Activated T-cell treated with anti-CD3 and anti-CD28 coated beads, Interleukin-2, amount 50 U/mL, for 4 hours (primary cell): ENCODE measurements around the gene HHATL. TPM values are rescaled to one million over a fixed set of nuclear protein-coding genes. Genes with fewer than 3 reads are reported as not detected.
A peak's percentile ranks its signal among the peaks of the same experiment; 100 is the strongest.

Experiments used
- ATAC-seq, 2 donors: fragments of 200-7000 bp; cut with Tn5 transposase; one replicate each; pipeline ENCODE4 v1.10.0; 2021
- DNase-seq: peaks from one replicate; pipeline ENCODE4 v3.0.0-alpha.2; 2020
- H3K27me3 Mint-ChIP-seq: one replicate; pipeline ENCODE4 v1.8.0; 2021; ENCODE audit warnings: low read depth, mixed read lengths
- H3K36me3 Mint-ChIP-seq: one replicate; pipeline ENCODE4 v1.8.0; 2022; ENCODE audit warnings: mixed read lengths; ENCODE audit not compliant: insufficient read depth
- H3K4me1 Mint-ChIP-seq: one replicate; pipeline ENCODE4 v1.8.0; 2021; ENCODE audit warnings: low read depth, mixed read lengths
- H3K4me3 Mint-ChIP-seq: one replicate; pipeline ENCODE4 v1.8.0; 2021; ENCODE audit warnings: mild to moderate bottlenecking, moderate library complexity, mixed read lengths
- H3K9me3 Mint-ChIP-seq: one replicate; pipeline ENCODE4 v1.8.0; 2021; ENCODE audit warnings: mixed read lengths
- total RNA-seq, 3 donors: library from RNA; stranded (reverse); gene quantifications; one replicate each; pipeline ENCODE4 v1.2.1, GENCODE V29; 2021

HHATL gene, protein sequence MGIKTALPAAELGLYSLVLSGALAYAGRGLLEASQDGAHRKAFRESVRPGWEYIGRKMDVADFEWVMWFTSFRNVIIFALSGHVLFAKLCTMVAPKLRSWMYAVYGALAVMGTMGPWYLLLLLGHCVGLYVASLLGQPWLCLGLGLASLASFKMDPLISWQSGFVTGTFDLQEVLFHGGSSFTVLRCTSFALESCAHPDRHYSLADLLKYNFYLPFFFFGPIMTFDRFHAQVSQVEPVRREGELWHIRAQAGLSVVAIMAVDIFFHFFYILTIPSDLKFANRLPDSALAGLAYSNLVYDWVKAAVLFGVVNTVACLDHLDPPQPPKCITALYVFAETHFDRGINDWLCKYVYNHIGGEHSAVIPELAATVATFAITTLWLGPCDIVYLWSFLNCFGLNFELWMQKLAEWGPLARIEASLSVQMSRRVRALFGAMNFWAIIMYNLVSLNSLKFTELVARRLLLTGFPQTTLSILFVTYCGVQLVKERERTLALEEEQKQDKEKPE
- not detected for total RNA-seq

DNA sequence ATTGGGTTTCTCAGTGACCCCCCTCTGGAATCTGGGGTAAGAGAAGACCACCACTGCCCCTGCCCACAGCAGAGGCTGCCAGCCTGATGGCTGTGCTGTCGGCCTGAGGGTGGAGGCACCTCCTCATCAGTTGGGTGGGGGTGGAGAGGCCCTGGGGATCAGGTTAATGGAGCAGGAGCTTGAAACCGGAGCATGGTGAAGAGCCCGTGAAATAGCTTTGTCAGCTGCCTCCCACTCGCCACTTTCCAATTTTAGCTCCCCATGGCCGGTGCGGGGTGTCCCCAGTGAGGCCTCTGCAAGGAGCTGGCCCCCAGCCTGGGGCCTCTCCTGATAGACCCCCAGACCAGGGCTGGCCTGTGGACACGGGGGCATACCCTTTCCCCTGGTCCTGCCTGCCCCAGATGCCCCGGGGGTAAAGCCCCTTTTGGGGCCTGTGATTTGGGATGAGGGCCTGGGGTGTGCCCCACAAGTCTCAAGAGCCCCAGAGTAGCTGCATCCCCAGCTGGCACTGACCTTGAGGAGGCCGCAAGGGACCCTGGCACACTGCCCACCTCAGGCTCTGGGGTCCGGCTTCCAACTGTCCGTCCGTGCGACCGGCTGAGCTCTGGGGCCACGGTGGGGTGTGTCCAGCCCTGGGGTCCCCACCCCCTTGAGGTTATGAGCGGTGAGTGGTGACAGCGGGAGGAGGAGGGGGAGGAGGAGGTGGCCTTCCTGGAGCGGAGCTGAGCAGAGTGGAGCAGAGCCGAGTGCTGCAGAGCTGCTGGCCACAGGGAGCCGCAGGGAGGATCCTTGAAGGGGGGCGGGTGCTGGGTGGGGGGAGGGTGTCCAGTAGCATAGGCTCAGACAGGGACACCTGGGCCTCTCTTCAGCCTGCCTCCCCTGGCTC is at the start of gene HHATL:
Gene HHATL (minus strand): TSS at position 733 of the 886 bp plus-strand sequence. CDS start 1,972 bp downstream, outside the sequence.
- no peaks in the 10 kb centered on the region for H3K9me3 Mint-ChIP-seq
- DNase-seq, result no peak
- peaks cover 4% of the 10 kb centered on the region for H3K27me3 Mint-ChIP-seq
- peaks cover 2% of the 10 kb centered on the region for H3K4me1 Mint-ChIP-seq
- no peaks in the 10 kb centered on the region for H3K36me3 Mint-ChIP-seq
- H3K4me3 Mint-ChIP-seq, result no peak within 1 kb of the TSS
- no peak for ATAC-seq

DNA sequence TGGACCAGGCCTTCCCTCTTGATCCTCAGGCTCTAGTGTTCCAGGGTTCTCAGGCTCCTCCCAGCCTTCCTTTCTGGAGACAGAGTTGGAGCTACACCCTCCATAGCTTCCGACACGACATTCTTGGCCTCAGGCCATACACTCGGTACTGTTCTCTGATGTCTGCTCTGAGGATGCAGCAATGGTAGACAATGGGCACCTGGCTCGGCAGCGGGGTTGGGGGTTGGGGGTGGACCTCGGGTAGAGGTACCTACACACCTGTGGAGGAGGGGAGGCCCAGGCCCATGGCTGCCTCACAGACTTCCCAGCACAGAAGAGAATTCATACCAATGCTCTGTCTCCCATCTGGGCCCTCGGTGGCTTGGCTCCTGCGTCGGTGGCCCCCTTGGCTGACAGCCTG is 49.0 kb upstream of the HHATL start:
- ATAC-seq (no peak), DNase-seq (no peak)
- H3K4me1 Mint-ChIP-seq, result peaks cover 29% of the 10 kb centered on the region
- no peaks in the 10 kb centered on the region for H3K36me3 Mint-ChIP-seq
- no peak overlapping the region for H3K4me3 Mint-ChIP-seq
- H3K9me3 Mint-ChIP-seq, result no peaks in the 10 kb centered on the region
- no peaks in the 10 kb centered on the region for H3K27me3 Mint-ChIP-seq

DNA sequence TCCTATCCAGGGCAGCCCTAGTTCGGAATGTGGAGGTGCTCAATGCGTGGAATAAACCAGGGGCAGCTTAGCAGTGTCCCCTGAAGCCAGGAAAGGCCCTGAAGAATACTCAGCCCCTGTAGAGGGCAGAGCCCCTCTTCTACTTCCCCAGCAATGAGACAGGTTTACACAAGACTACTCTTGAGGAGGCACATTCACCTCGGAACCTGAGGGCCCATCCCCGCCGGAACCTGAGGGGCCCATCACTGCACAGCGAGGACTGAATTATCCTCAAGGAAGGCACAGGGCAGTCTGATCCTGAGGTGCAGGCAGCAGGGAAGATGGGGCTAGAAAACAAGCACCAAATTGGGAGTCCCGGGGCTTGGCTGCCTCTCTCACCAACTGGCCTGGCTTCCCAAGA is 48.2 kb upstream of the HHATL start:
- no peaks in the 10 kb centered on the region for H3K36me3 Mint-ChIP-seq
- no peaks in the 10 kb centered on the region for H3K27me3 Mint-ChIP-seq
- no peak for DNase-seq
- peaks cover 34% of the 10 kb centered on the region for H3K4me1 Mint-ChIP-seq
- H3K4me3 Mint-ChIP-seq, result no peak overlapping the region
- ATAC-seq, result no peak
- no peaks in the 10 kb centered on the region for H3K9me3 Mint-ChIP-seq

DNA sequence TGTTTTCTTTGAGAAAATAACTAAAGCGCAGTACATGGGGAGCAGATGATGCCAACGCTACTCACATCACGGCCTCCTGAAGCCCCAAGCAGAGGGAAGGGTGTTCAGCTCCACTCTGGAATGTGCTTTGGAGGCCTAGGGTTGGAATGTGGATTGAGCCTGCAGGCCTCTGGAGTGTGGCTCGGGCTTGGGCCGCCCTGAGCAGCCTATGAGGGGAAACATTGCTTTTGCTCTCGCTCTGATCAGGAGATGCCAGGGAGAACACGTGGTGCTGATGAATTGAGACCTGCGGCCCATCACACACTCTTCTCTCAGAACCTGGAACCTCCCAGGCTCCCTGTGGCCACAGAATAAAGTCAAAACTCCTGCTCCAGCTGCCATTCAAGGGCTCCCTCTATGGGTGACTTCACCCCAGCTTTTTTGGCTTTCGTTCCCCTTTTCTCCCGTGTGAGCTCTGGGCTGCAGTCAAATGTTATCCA is 47.2 kb upstream of the HHATL start:
- DNase-seq (no peak), ATAC-seq (no peak)
- peaks cover 35% of the 10 kb centered on the region for H3K4me1 Mint-ChIP-seq
- H3K9me3 Mint-ChIP-seq, result no peaks in the 10 kb centered on the region
- no peaks in the 10 kb centered on the region for H3K36me3 Mint-ChIP-seq
- H3K4me3 Mint-ChIP-seq, result no peak overlapping the region
- H3K27me3 Mint-ChIP-seq, result no peaks in the 10 kb centered on the region

DNA sequence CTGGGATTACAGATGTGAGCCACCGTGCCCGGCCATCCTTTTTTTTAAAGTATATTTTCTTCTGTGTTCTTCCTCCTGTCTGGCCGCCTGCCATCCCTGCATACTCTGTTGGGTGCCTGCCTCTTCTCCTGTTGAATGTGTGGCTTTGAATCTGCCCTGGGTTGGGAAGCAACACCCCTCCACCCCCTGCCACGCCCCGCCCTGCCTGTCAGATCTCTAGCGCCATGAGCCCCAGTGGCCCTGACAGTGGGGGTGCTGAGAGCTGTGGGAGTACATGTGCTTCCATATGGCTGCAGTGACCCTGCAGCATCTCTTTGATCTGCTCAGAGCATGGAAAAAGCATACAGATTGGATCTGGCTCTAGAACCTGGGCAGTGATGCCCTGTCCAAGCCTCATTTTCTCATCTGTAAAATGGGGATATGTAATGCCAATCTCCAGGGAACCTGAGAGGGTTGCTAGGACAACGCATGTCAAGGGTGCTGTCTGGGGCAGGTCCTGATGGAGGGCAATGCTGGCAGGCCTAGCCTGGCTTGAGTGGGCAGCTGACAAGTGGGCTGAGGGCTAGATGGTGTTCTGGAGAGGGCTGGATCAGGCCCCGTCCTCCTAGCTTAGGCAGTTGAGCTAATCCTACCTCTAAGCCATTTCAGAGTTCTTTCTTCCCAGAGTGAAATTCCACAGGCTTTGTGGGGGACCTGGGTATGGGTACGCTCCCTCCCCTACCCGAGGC is 46.6 kb upstream of the HHATL start:
- H3K9me3 Mint-ChIP-seq, result no peaks in the 10 kb centered on the region
- DNase-seq (no peak), ATAC-seq (no peak)
- no peaks in the 10 kb centered on the region for H3K27me3 Mint-ChIP-seq
- no peak overlapping the region for H3K4me3 Mint-ChIP-seq
- H3K36me3 Mint-ChIP-seq, result no peaks in the 10 kb centered on the region
- peaks cover 38% of the 10 kb centered on the region for H3K4me1 Mint-ChIP-seq

DNA sequence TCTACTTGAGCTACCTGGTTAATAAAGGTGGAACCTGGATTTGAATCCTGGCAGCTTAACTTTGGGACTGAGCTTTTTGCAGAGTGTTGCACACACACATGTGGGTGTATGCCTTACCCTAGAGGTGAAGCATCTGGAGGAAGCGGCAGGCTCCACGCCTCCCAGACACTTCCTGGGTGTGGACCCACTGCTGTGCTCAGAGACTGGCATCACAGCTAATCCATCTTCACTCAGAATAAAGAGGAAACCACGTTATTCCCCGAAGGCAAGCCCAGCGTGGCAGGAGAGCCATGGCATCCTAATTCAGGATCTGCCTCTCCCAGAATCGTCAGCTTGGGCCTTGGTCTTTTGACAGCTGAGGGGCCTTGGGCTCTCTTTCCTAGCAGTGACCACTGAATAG is 45.0 kb upstream of the HHATL start:
- Mint-ChIP-seq H3K4me1 (peaks cover 39% of the 10 kb centered on the region), H3K9me3 (no peaks in the 10 kb centered on the region), H3K36me3 (no peaks in the 10 kb centered on the region), H3K4me3 (no peak overlapping the region), H3K27me3 (no peaks in the 10 kb centered on the region)
- DNase-seq (no peak), ATAC-seq (peak; percentile 50 to 75)

DNA sequence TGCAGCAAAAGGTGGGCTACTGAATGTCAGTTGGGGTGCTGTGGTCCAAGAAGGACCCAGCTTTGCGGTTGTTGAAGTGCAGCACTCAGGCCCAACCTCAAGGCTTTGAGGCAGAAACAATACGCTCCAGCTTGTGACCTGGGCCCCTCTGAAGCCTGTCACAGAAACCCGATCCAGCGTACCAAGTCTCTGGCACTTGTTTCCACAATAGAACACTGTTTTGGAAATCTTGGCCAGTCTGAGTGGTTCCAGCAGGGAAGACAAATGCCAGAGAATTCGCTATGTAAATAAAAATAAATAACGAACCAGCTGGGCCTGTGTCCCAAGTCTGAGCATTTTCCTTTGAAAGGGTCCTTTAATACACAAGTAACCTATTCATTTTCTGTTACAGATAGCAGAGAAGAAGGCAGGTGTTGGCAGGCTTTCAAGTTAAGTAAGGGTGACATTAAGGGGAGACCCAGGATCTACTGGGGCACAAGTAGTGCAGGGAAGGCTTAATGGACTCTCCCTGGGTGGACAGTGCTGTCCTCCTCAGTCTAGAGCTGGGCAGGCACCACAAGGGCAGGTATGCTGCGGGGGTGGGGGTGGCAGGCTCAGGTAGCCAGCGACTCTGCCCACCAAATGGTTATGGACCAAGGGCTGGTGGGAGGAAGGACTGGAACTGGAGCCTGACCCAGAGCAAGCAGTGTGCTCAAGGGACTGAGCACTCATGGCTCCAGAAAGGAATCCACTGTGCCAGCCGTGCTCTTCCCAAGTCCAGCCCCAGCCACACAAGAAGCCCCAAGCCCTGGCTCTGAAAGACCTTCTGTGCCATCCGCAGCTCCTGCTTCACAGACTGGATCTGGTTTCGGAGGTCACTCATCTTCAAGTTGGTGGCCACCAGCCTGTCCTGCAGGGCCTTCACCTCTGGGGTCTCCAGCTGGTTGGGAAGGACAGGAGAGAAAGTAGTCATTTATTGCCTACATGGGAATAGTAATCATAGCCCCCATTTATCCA is 44.2 kb upstream of the HHATL start:
- Mint-ChIP-seq H3K4me1 (peaks cover 39% of the 10 kb centered on the region), H3K9me3 (no peaks in the 10 kb centered on the region)

DNA sequence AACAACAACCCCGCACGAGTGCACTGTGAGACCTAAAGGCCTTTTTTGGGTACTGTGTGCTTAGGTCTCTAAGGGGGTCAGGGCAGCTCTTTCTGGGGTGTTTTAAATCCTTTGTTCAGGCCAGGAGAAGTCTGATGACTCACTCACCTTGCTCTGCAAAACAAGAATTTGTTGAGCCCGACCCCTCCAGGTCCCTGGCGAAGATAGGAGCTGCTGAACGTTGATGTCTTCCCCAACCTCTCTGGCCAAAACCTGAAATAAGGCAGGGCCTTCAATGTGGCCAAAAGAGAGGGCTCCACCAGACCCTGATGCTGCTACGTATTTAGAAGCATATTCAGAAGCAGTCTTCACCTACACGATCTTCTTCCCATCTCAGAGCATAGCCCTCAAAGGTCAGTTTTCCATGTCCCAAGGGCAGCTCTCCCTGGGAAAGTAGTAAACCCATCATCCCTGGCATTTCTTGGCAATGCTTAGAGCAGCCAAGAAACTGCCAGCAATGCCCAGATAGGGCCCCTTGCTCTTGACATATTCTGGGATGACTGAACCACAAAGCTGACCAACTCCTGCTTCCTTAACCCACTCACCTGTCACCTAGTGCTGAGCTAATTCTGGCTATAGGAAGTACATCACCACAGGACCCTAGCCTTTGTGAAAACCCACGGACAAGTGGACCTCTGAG is 43.3 kb upstream of the HHATL start:
- ATAC-seq, result no peak
- no peaks in the 10 kb centered on the region for H3K27me3 Mint-ChIP-seq
- H3K9me3 Mint-ChIP-seq, result no peaks in the 10 kb centered on the region

More for the DNA sequence above, 44.2 kb upstream of the HHATL start:
- Mint-ChIP-seq H3K4me3 (no peak overlapping the region), H3K36me3 (no peaks in the 10 kb centered on the region), H3K27me3 (no peaks in the 10 kb centered on the region)
- DNase-seq (no peak), ATAC-seq (no peak)

DNA sequence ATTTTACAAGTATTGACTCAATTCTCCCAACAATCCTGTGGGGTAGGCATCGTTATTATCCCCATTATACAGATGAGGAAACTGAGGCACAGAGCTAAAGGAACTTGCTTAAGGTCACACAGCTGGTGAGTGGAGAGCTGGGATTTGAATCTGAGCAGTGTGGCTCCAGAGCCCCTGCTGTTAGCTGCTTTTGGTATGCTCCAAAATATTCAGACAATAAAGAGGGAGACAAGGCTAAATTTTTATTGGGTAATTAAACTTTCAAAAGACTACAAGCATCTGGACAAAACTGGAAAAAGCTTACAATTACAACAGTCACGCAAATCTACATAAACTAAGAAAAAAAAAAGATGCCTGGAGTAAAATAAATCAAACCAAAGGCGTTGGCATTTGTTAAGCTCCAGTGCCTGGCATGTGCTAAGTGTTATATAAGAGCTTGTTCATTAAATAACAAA is 42.7 kb upstream of the HHATL start:
- Mint-ChIP-seq H3K36me3 (no peaks in the 10 kb centered on the region), H3K9me3 (no peaks in the 10 kb centered on the region), H3K4me3 (no peak overlapping the region), H3K27me3 (no peaks in the 10 kb centered on the region), H3K4me1 (peaks cover 39% of the 10 kb centered on the region)
- DNase-seq (no peak), ATAC-seq (no peak)

More for the DNA sequence above, 43.3 kb upstream of the HHATL start:
- Mint-ChIP-seq H3K36me3 (no peaks in the 10 kb centered on the region), H3K4me1 (peaks cover 39% of the 10 kb centered on the region), H3K4me3 (no peak overlapping the region)
- DNase-seq, result no peak

DNA sequence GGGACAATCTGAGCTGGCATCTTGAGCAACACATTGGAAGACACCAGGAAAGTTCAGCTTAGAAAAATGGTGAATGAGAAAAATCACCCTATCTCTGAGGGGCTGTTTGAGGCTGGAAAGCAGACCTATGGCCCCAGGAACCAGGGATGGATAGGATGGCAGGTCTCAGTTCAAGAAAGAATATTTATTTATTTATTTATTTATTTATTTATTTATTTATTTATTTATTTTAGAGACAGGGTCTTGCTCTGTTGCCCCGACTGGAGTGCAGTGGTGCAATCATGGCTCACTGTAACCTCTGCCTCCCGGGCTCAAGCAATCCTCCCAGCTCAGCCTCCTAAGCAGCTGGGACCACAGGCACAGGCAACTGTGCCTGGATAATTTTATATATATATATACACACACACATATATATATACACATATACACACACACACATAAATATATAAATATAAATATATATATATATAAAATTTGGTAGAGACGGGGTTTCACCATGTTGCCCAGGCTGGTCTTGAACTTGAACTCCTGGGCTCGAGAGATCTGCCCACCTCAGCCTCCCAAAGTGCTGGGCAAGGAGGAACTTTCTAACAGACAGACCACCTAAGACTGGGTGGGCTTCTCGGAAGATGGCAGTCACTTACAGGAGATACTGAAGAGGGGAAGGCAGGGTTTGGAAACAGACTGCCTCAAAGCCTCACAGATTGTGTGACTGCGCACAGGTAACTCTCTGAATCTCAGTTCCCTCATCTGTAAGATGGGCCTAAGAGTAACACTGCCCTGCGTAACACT is 40.8 kb upstream of the HHATL start:
- DNase-seq (no peak), ATAC-seq (no peak)
- no peaks in the 10 kb centered on the region for H3K27me3 Mint-ChIP-seq
- H3K4me3 Mint-ChIP-seq, result no peak overlapping the region
- no peaks in the 10 kb centered on the region for H3K9me3 Mint-ChIP-seq
- peaks cover 27% of the 10 kb centered on the region for H3K4me1 Mint-ChIP-seq
- H3K36me3 Mint-ChIP-seq, result no peaks in the 10 kb centered on the region

DNA sequence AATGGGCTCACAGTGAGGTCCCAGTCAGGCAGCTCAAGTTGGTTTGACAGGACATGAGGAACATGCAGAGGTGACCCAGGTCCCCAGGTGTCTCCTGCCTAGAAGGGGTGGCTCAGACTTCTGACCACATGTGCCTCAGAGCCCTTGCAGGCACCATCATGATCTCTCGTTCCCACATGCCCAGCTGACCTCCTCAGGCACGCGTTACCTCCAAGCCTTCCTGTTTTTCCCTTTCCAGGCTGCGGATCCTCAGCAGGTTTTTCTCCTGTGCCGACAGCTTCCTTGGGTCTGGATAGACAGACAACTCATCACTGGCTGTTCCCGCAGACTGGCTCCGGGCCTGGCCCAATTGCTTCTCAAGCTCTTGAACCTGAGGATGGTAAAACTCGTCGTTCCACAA is 40.1 kb upstream of the HHATL start:
- Mint-ChIP-seq H3K9me3 (no peaks in the 10 kb centered on the region), H3K4me1 (peaks cover 20% of the 10 kb centered on the region), H3K4me3 (no peak overlapping the region), H3K36me3 (no peaks in the 10 kb centered on the region), H3K27me3 (no peaks in the 10 kb centered on the region)
- ATAC-seq, result no peak
- DNase-seq, result no peak

DNA sequence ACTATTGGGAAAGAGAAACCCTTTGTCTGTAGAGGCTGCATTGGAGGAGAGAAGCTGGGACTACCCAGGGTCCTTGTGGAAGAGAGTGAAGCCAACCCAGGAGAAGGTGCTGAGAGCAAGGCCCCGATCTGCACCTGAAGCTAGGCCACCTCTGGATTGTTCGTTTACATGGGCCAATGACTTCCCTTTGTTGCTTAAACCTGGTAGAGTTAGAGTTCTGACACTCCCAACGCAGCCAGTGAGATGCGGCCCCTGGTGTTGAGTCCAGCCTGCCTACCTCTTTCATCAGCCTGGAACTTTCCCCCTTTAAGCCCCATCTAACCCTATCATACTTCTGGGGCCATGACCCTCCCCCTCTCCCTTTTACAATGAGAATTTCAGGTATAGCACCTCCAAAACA is 39.7 kb upstream of the HHATL start:
- no peaks in the 10 kb centered on the region for H3K36me3 Mint-ChIP-seq
- no peaks in the 10 kb centered on the region for H3K9me3 Mint-ChIP-seq
- no peak for DNase-seq
- H3K4me3 Mint-ChIP-seq, result no peak overlapping the region
- peaks cover 16% of the 10 kb centered on the region for H3K4me1 Mint-ChIP-seq
- no peak for ATAC-seq
- no peaks in the 10 kb centered on the region for H3K27me3 Mint-ChIP-seq
